HG02642 (cell line): ENCODE results near the gene LTK.
"Not testable (repeated sequence)": the region's sequence is repeated elsewhere in the genome, so short reads cannot be mapped to it uniquely, and the experiment has no call there.

Experiments
- ATAC-seq: cut with Tn5 transposase; IDR thresholded peaks from one replicate; pipeline ENCODE4 v1.9.1; 2021; ENCODE audit warnings: mild to moderate bottlenecking; ENCODE audit not compliant: unreplicated experiment, poor library complexity

Gene LTK

GRCh38 chr15:41482110-41482877 lies 31.3 kb downstream of the LTK start:
- ATAC-seq = no peak

GRCh38 chr15:41480396-41481140 lies 33.1 kb downstream of the LTK start:
- no peak for ATAC-seq

DNA sequence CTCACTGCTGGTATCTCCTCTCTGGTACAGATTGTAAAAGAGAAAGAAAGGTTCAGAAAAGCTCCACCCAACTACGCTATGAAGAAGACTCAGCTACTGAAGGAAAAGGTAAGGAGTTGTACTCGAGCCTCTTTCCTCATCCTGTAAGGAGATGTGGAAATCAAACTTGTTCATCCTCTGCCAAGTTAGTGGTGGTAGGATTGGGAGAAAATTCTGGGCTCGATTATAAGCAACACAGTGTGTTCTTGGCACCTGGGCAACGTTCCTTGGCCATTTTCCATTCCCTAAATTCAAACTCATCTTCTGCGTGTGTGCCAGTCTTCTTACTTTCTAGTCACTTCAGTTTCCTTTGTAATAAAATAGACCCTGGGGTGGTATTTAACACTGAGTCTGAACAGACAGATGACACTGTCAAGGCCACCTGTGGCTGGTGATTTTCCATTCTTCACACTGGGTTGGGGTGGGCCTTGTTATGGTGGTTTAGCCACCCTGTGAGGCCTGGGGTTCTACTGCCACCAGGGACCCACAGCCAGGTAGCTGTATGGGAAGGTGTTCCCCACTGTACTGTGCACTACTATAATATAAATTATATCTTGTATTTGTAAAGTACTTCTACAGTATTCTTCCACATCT lies 37.1 kb downstream of the LTK start:
- no peak for ATAC-seq

- ATAC-seq = no peak
Observed at GRCh38 chr15:41474941-41475340, 38.7 kb downstream of the LTK start.

DNA sequence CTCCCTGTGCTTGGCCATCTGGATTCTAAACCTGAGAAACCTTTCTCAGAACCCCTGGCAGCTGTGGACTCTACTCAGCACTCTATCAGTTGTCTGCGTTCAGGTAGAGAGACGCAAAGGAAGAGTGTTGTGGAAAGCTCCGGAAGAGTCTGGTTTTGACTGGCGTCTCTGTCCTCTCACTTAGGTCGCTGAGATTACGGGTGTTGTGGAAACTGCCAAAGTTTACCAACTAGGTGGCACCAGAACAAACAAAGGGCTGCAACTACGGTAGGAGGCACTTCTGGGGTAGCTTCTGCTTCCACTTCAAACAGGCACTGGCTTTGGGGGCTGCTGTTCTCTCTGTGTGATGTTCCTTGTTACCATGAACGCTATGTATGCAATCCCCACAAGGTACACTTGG lies 39.2 kb downstream of the LTK start:
- ATAC-seq = no peak

- ATAC-seq = no peak
Observed at GRCh38 chr15:41473418-41473817, 40.2 kb downstream of the LTK start.

DNA sequence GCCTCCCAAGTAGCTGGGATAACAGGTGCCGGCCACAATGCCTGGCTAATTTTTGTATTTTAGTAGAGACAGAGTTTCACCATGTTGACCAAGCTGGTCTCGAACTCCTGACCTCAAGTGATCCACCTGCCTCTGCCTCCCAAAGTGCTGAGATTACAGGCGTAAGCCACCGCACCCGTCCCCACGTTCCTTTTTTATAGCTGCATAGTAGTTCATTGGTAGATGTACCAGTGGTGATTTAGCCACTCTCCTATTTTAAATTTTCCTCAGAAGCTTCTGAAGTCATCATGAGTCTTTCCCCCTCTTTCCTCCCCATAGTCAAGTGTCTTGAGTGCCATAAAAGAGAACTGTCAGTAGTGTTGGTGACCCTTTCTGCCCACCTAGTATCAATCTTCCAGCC lies 44.0 kb downstream of the LTK start:
- not testable (repeated sequence) for ATAC-seq

- ATAC-seq = no peak
Observed at GRCh38 chr15:41466711-41467110, 46.9 kb downstream of the LTK start.

DNA sequence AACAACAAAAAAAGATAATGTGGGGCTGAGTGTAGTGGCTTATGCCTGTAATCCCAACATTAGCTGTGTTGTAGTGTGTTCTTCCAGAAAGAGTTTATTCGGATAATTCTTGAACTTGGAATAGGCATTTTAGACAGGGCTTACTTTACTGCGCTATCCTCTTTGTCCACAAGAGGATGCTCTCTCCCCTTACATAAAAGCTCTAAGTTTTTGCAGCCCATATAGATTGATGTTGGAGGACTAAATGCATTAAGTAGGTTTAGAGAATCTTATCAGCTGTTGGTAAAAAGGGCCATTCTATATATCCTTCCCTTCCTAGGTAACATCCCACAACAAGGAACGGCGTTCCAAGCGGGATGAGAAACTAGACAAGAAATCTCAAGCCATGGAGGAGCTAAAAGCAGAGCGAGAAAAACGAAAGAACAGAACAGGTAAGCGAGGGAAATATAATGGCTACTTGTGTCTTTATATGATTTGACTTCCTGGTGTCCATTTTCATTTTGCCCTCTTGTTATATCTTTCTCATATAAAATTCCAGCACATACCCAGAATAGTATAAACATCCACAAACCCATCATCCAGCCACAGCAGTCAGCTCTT lies 47.7 kb downstream of the LTK start:
- ATAC-seq = no peak

DNA sequence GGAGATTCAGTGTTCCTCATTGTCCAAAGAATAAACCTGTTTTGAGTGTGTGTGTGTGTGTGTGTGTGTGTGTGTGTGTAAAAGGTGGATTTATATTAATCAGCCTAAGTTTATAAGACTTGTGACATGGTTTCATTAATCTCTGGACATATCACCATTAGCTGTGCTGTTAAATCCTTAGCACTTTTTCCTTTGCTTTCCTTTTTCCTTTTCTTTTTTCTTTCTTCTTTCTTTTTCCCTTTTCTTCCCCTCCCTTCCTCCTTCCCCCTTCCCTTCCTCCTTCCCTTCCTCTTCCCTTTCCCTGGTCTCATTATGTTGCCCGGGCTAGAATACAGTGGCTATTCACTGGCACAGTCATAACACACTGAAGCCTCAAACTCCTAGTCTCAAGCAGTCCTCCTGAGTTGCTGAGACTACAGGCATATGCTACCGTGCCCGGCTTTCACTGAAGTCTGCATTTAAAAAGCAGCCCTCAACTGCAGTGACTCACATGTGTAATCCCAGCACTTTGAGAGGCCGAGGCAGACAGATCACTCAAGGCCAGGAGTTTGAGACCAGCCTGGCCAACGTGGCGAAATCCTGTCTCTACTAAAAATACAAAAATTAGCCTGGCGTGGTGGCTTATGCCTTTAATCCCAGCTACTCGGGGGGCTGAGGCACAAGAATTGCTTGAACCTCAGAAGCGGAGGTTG lies 48.6 kb downstream of the LTK start:
- no peak for ATAC-seq

- no peak for ATAC-seq
Observed at GRCh38 chr15:41462084-41462795, 51.4 kb downstream of the LTK start.
